A673 (cell line): ENCODE measurements around the gene IP6K1. TPM values are rescaled to one million over a fixed set of nuclear protein-coding genes. Genes with fewer than 3 reads are reported as not detected.
"Not testable (repeated sequence)": the region's sequence is repeated elsewhere in the genome, so short reads cannot be mapped to it uniquely, and the experiment has no call there.

Experiments used
- BruUV-seq: library from RNA; stranded (reverse); fragments of 400-500 nt; replicated peaks from 2 replicates; lab custom pipeline; 2021; lab: Mats Ljungman, UMichigan
- CTCF ChIA-PET: fragments of 300-600 bp; sonication (Branson Sonifier 250); formaldehyde crosslinking; loops from one replicate; lab custom pipeline; 2022; ENCODE audit warnings: antibody characterized with exemption; lab: Charles Lee
- POLR2A ChIA-PET: fragments of 300-600 bp; sonication (Branson Sonifier 250); formaldehyde crosslinking; loops from one replicate; lab custom pipeline; 2022; ENCODE audit warnings: antibody characterized with exemption; ENCODE audit not compliant: low non-redundant PET; lab: Charles Lee
- DNase-seq: peaks from one replicate; pipeline ENCODE4 v3.0.0-alpha.2; 2015; ENCODE audit warnings: low spot score
- H3K27ac ChIP-seq: fragments of 200-600 bp; sonication (generic); 2 replicates; pipeline ENCODE4 v1.5.1; 2016; ENCODE audit warnings: mixed run types, low read depth, mild to moderate bottlenecking, mixed read lengths, antibody characterized with exemption, low read length; ENCODE audit not compliant: poor library complexity, severe bottlenecking
- H3K27me3 ChIP-seq: fragments of 200-600 bp; sonication (generic); replicated peaks from 2 replicates; pipeline ENCODE4 v1.6.1; 2017; ENCODE audit warnings: mixed run types, low read depth, mild to moderate bottlenecking, mixed read lengths, antibody characterized with exemption, low read length; ENCODE audit not compliant: insufficient read depth, poor library complexity
- H3K36me3 ChIP-seq: fragments of 200-600 bp; sonication (generic); 2 replicates; pipeline ENCODE4 v1.6.1; 2016; ENCODE audit warnings: mixed run types, mild to moderate bottlenecking, mixed read lengths, antibody characterized with exemption, low read length; ENCODE audit not compliant: insufficient read depth, poor library complexity, severe bottlenecking
- H3K4me1 ChIP-seq: fragments of 200-600 bp; sonication (generic); 2 replicates; pipeline ENCODE4 v1.6.1; 2017; ENCODE audit warnings: mixed run types, mild to moderate bottlenecking, mixed read lengths, antibody characterized with exemption, low read length; ENCODE audit not compliant: insufficient read depth, poor library complexity, severe bottlenecking
- H3K4me3 ChIP-seq: fragments of 200-600 bp; sonication (generic); 2 replicates; pipeline ENCODE4 v1.5.1; 2016; ENCODE audit warnings: low read depth, mixed run types, mild to moderate bottlenecking, mixed read lengths, low read length; ENCODE audit not compliant: poor library complexity, severe bottlenecking
- H3K9me3 ChIP-seq: fragments of 200-600 bp; sonication (generic); 2 replicates; pipeline ENCODE4 v1.6.1; 2016; ENCODE audit warnings: mixed run types, low read depth, mild to moderate bottlenecking, mixed read lengths, antibody characterized with exemption, low read length; ENCODE audit not compliant: poor library complexity, severe bottlenecking
- CTCF ChIP-seq: fragments of 300-800, 200-600 bp; sonication (generic); conservative IDR thresholded peaks from 2 replicates; pipeline ENCODE4 v1.5.1; 2017; ENCODE audit warnings: low read depth, mild to moderate bottlenecking, antibody characterized with exemption, low read length, moderate library complexity, mixed read lengths
- EZH2 ChIP-seq: fragments of 200-600 bp; sonication (generic); IDR thresholded peaks from 2 replicates; pipeline ENCODE4 v1.6.1; 2017; ENCODE audit warnings: borderline replicate concordance, low read depth, mild to moderate bottlenecking, mixed read lengths, antibody characterized with exemption, low read length; ENCODE audit not compliant: poor library complexity, severe bottlenecking
- intact Hi-C: fragments of 100-400 bp; cut with micrococcal nuclease; formaldehyde crosslinking; loops from one replicate; pipeline ENCODE4 v1.10.0; 2022; ENCODE audit not compliant: unreplicated experiment
- total RNA-seq: library from RNA; stranded (reverse); gene quantifications from 2 replicates; pipeline ENCODE4 v1.2.3, GENCODE V29; 2021

Gene IP6K1
- total RNA-seq, 1 experiment from 2014 or later: 29.0 TPM

GRCh38 chr3:49689046-49689907 is 97.1 kb downstream of the IP6K1 start, which contains the start of the genes MST1 and RNF123:
TSS of gene MST1 (minus strand) at chr3:49689474. CDS start at chr3:49688691, 783 bp downstream.
TSS of gene RNF123 (plus strand) at chr3:49689557. CDS start at chr3:49691166, 1,609 bp downstream.
- H3K27ac ChIP-seq: peak within 1 kb of the TSS; percentile 82
- DNase-seq: peak; percentile 84
- H3K4me1 ChIP-seq: no peaks in the 10 kb centered on the region
- TSS peak; percentile 69 for BruUV-seq
- intact Hi-C loops: no loop called here
- CTCF ChIA-PET: no interaction called here
- no peaks in the 10 kb centered on the region for H3K9me3 ChIP-seq
- POLR2A ChIA-PET: no interaction called here
- no peaks in the 10 kb centered on the region for H3K36me3 ChIP-seq
- TF ChIP-seq CTCF (no peak), EZH2 (no peak)
- H3K27me3 ChIP-seq: no peaks in the 10 kb centered on the region
- H3K4me3 ChIP-seq: peak within 1 kb of the TSS; percentile 82

DNA sequence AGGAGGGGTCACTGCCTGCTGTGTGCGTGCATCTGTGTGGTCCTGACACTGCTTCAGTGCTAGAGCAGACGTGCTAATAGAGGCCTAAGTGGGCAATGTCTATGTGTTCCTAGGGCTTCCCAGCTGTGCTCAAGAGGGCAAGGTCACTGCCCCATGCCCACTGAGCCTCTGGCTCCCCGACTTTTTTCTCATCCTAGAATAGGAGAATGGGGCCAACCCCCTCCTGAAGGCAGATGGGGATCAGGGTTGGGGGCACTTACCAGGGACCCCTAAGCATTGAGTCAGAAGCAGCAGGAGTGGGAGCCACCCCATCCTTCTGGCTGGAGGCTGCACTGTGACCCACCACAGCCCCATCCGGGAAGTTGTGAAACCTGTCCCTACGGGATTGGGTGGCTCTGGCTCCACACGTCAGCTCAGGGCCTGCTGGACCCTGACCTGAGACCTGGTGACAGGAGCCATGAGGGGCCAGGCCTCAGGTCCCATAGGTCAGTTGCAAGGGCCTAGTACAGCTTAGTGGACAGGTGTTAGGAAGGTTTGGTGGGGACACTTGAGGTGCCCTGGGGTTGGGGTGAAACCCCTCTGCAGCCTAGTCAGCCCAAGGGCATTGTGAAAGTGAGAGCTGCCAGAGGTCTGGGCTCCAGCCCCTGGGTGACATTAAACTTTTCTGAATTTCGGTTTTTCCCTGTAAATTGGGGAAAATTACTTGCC is 97.8 kb downstream of the IP6K1 start:
- Histone ChIP-seq H3K27ac (peak overlapping the region; percentile 82), H3K4me3 (peak overlapping the region; percentile 82)
- H3K4me1 ChIP-seq, POLR2A ChIA-PET, H3K36me3 ChIP-seq, BruUV-seq, H3K9me3 ChIP-seq, CTCF ChIA-PET, intact Hi-C loops, DNase-seq, H3K27me3 ChIP-seq: not testable (repeated sequence)

DNA sequence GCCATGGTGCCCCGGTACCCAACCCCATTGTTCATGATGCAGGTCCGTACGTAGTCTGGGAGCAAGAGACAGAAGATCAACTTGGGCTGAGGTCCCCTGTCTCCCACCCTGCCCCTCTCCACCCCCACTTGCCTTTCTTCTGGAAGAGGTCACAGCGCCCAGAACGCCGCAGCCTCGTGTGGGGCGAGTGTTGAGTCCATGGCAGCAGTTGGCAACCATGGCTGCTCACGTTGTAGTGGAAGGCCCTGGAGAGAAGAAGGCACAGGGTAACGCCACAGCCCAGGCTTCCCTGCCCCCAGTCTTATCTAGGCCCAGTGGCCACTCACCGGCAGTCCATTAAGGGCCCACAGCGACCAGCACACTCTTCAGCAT is 98.9 kb downstream of the IP6K1 start:
- H3K9me3 ChIP-seq, intact Hi-C loops, CTCF ChIA-PET, H3K27me3 ChIP-seq, H3K4me3 ChIP-seq, BruUV-seq, H3K27ac ChIP-seq, H3K36me3 ChIP-seq, POLR2A ChIA-PET, H3K4me1 ChIP-seq, DNase-seq: not testable (repeated sequence)

- peak; percentile 29 for DNase-seq
- H3K27ac ChIP-seq, H3K9me3 ChIP-seq, H3K27me3 ChIP-seq, intact Hi-C loops, H3K4me1 ChIP-seq, POLR2A ChIA-PET, BruUV-seq, H3K36me3 ChIP-seq, CTCF ChIA-PET: not testable (repeated sequence)
- peak overlapping the region; percentile 12 for H3K4me3 ChIP-seq
These were observed 99.4 kb downstream of the IP6K1 start for GRCh38 chr3:49686769-49687423.

DNA sequence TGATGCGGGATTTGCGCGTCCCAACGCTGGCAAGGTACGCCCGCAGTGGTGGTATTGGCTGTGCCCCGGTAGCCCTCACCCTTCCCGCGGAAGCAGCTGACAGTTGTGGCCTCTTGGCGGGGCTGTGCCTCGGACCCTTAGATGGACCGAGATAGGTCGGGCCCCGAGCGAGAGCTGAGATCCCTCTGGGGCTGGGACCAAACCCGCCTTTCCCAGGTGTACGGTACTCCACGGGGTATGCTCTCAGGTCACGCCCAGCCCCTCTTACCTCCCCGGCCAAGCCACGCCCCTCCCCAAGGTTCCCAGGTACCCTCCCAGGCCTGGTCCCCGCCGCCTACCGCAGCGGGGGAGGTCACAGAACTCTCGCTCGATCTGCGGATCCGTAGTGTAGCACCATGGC is 100.0 kb downstream of the IP6K1 start:
- POLR2A ChIA-PET, intact Hi-C loops, H3K27me3 ChIP-seq, H3K9me3 ChIP-seq, H3K27ac ChIP-seq, CTCF ChIA-PET, H3K4me1 ChIP-seq, DNase-seq, H3K36me3 ChIP-seq, BruUV-seq: not testable (repeated sequence)
- peak overlapping the region; percentile 12 for H3K4me3 ChIP-seq

GRCh38 chr3:49685846-49686245 is 100.5 kb downstream of the IP6K1 start:
- H3K27ac ChIP-seq, DNase-seq, H3K4me1 ChIP-seq, CTCF ChIA-PET, POLR2A ChIA-PET, intact Hi-C loops, H3K4me3 ChIP-seq, BruUV-seq, H3K9me3 ChIP-seq, H3K36me3 ChIP-seq, H3K27me3 ChIP-seq: not testable (repeated sequence)
